PC-3 (cell line): ENCODE measurements around the gene CTF1.

Source experiments
- CTCF ChIP-seq: fragments of 300-600 bp; sonication (generic); conservative IDR thresholded peaks from 2 replicates; pipeline ENCODE4 v1.5.1; 2017; ENCODE audit warnings: antibody characterized with exemption, low read depth, mild to moderate bottlenecking, low read length
- EZH2 ChIP-seq: fragments of 300-600 bp; sonication (generic); IDR thresholded peaks from one replicate; pipeline ENCODE4 v1.6.1; 2017; ENCODE audit warnings: antibody characterized with exemption, mild to moderate bottlenecking, low read length; ENCODE audit not compliant: unreplicated experiment

GRCh38 chr16:30926937-30927788 lies 30.7 kb downstream of the CTF1 start:
- TF ChIP-seq CTCF (no peak), EZH2 (no peak)
